GM19438 (cell line): ENCODE measurements around the gene OR4B1.
"Not testable (repeated sequence)": the region's sequence is repeated elsewhere in the genome, so short reads cannot be mapped to it uniquely, and the experiment has no call there.

Experiments
- ATAC-seq: cut with Tn5 transposase; IDR thresholded peaks from one replicate; pipeline ENCODE4 v1.9.1; 2021; ENCODE audit warnings: low read depth; ENCODE audit not compliant: unreplicated experiment

Gene OR4B1, protein sequence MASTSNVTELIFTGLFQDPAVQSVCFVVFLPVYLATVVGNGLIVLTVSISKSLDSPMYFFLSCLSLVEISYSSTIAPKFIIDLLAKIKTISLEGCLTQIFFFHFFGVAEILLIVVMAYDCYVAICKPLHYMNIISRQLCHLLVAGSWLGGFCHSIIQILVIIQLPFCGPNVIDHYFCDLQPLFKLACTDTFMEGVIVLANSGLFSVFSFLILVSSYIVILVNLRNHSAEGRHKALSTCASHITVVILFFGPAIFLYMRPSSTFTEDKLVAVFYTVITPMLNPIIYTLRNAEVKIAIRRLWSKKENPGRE

GRCh38 chr11:48216510-48216909, at the start of gene OR4B1:
Gene OR4B1 (plus strand): TSS chr11:48216810. CDS start chr11:48216810, 0 bp downstream.
- no peak for ATAC-seq

DNA sequence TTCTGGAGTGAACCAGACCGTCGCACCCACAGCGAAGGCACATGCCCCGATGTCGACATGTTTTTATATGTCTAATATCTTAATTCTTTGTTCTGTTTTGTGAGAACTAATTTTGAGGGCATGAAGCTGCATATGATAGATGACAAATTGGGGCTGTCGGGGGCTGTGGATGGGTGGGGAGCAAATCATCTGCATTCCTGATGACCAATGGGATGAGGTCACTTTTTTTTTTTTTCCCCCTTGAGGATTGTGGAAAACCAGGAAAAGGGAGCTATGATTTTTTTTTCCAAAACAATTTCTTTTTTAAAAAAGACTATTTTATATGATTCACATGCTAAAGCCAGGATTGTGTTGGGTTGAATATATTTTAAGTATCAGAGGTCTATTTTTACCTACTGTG, 49.2 kb upstream of the OR4B1 start:
- ATAC-seq: no peak

DNA sequence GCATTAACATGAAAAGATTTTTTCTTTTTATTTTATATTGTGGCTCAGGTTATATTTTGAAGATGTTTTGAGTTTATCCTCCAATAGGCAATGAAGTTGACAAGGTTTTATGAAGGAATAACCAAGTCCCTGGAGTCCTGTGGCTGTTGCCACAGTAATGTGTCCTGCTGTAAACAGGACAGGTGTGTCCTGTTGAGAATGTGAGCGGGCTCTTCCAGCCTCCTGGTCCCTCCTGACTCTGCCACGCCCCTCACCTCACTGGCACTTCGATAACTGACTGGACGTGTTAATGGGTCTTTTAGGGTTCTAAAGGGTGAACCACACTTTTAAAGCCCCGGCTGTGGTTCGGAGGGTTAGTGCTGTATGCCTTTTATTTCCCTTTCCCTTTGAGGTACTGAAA, 47.8 kb upstream of the OR4B1 start:
- no peak for ATAC-seq

DNA sequence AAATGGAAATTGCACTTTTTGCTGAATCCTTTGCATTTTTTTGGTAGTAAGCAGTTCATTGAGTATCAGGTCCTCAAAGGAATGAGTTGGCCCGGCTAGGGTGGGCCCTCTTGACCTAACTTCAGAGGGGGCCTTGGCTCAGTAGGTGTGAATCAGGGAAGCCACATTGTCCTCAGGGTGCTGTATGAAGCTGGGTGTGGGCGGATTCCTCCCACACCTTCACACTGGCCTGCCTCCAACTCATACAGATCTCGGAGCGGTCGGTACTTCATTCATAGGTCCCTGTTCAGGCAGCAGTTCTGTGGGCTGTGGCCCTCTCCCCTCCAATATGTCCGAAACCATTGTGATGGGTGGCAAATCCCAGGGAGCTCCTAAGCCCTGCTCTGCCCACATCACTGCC, 47.4 kb upstream of the OR4B1 start:
- no peak for ATAC-seq

GRCh38 chr11:48169717-48170116, 46.9 kb upstream of the OR4B1 start:
- ATAC-seq: no peak

- no peak for ATAC-seq
Measured at GRCh38 chr11:48170241-48171233, 46.1 kb upstream of the OR4B1 start.

DNA sequence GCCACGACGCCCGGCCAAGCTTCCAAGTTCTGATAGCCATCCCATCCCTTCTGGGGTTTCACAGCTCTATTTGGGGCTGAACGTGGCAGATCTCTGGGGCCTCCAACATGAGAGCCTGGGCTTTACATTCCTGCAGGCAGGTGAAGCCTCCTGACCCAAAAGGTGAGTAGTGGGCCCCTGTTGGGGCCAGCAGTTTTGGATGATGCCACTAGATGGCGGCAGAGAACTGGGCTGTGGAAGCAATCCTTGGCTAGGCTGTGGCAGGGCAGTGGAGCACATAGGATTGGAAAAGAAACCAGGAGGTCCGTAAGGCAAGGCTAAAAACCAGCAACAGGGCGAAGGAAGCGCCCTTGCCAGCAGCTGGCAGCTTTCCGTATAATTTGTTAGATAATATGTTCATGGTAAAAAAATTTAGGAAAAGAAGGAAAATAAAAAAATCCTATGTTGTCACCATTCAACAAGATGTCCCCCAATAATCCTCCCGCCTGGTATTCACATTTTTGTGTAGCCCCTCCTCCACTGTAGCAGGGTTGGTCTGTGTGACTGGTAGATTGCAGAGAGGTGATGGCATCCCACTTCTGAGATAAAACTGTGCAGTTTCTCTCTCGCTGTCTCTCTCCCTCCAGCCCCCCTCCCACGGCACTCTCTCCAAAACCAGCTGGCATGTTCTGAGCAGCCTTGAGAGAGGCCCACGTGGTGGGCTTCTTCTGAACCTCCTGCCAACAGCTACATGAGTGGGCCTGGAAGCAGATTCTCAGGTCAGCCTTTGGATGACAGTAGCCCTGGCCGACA, 43.6 kb upstream of the OR4B1 start:
- ATAC-seq: no peak

GRCh38 chr11:48177661-48178060, 38.9 kb upstream of the OR4B1 start:
- no peak for ATAC-seq

DNA sequence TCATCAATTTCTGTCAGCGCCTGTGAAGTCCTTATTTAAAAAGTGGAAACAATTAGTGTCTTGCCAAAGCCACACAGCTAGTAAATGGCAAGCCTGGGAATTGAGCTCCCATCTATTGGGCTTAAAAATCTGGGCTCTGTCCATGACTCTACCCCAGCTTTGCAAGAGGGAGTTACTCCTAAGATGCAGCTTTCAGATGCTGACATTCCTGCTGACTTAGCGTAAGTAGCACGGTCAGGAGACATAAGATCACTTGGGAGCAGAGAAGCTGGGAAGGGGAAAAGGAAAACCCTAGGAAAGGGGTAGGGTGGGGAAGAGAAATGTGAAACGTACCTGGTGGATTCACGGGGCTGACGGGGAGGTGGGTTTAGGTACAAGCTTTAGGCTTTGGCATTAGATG, 36.0 kb upstream of the OR4B1 start:
- no peak for ATAC-seq

DNA sequence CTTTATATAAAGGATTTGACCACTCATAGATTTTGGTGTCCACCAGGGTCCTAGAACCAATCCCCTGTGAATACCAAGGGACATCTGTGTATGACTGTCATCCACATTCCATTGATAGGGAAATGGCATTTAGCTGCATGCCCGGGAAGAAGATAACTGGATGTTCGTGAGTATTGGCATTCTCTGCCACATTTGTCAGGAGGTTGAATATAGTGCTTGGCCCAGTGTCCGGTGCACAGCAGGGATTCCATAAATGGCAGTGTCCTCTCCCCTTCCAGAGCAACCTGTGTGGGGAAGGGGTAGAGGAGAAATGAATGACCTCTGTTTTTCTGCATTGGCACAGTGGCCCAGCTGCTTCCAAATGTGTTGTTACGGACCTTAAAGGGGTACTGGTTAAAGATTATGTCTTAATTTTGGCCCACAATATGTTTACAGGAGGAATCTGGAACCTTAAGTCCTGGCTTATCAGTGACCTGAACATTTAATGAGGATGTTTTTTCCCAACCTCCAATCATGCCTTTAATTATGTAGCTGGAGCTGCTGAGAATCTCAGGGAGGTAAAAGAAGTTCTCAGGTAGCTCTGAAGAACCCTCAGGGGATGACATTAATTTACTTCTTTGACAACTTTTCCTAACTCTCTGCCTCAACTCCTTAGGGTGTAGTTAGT, 33.6 kb upstream of the OR4B1 start:
- no peak for ATAC-seq

- no peak for ATAC-seq
Measured at GRCh38 chr11:48184452-48184851, 32.2 kb upstream of the OR4B1 start.

GRCh38 chr11:48190906-48191654, 25.5 kb upstream of the OR4B1 start:
- not testable (repeated sequence) for ATAC-seq

- ATAC-seq: no peak
Measured at GRCh38 chr11:48193876-48194275, 22.7 kb upstream of the OR4B1 start.

GRCh38 chr11:48207881-48208280, 8.7 kb upstream of the OR4B1 start:
- no peak for ATAC-seq

DNA sequence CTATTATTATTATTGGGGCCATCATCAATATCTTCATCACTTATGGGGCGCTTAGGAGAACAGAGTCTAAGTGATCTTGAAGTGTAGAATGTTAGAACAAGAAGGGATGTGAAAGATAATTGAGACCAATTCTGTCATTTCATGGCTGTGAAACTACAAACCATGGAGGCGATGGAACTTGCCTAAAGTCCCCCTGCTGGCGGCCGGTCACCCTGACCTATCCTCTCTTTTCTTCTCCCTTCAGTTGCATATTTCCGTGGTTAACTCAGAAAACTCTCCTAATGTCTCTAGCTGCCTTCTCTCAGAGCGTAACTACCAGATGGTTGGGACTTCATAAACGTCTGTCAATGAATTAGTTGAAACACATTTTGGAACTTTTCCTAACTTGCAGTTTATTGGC, 6.6 kb upstream of the OR4B1 start:
- no peak for ATAC-seq

DNA sequence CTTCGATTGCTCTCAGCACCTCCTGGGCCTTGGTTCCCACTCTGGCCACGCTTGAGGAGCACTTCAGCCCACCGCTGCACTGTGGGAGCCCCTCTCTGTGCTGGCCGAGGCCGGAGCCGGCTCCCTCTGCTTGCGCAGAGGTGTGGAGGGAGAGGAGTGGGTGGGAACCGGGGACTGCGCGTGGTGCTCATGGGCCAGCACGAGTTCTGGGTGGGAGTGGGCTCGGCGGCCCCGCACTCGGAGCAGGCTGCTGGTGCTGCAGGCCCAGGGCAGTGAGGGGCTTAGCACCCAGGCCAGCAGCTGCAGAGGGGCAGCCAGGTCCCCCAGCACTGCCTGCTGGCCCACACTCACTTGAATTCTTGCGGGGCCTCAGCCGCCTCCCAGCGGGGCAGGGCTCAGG, 12.2 kb downstream of the OR4B1 start:
- no peak for ATAC-seq

- not testable (repeated sequence) for ATAC-seq
Measured at GRCh38 chr11:48230057-48230456, 13.4 kb downstream of the OR4B1 start.

DNA sequence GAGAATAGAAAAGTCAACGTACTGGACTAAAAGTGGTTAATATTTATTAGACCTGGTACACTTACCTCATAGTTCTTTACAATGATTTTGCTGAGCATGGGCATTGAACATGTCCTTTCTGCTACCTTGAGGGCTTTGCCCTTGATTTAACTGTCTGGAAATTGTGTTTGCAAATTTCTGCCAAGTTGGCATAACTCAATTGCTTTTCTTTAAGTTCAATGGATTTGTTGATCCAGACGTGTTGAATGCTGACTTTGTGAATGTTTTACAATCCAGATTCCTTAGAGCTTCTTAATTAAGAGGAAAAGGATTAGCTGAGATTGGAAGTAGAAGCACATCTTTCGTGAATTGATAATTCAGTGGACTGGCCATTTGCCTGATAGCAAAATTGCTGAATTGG, 21.1 kb downstream of the OR4B1 start:
- ATAC-seq: no peak

DNA sequence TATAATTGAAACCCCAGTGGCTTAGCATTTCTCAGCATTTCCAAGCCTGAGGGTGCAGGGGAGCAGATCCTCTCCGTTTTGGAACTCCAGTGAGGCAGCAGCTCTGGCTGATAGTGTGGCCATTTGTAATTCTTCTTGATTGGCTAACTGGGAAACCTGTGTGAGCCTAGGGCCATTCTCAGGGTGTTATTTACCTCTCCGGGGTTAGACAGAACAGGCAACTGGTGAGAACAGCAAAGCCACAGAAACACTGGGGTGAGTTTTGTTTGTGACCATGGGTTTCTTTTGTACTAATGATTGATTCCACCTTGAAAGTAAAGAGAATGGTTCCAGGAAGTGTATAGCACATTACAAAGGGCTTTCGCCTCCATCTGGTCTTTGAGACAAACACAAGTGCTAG, 25.9 kb downstream of the OR4B1 start:
- ATAC-seq: no peak

DNA sequence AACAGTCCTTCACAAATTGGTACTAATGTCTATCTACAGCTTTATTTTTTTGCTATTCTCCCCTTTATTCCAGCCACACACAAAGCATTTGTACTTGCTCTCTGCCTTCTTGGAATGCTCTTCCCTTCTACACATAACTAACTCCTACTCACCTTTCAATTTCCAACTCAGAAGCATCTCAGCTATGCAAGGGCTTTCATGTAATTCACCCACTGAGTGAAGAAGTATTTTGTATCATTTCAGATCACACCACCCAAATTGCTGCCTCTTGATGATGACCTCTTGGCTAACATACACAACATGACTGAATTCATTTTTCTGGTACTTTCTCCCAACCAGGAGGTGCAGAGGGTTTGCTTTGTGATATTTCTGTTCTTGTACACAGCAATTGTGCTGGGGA, 28.2 kb downstream of the OR4B1 start, which contains the start of gene OR4X2:
TSS of gene OR4X2 (plus strand) at position 301 of the 400 bp plus-strand sequence. CDS start at position 301, 0 bp downstream.
- no peak for ATAC-seq
